Uterus (tissue), 4 donors: Measurements from ENCODE around the gene TCF12. TPM values are rescaled to one million over a fixed set of nuclear protein-coding genes. Genes with fewer than 3 reads are reported as not detected.

ENCODE experiments used
- DNase-seq, 2 donors: peaks; one replicate each; pipeline ENCODE4 v3.0.0-alpha.2; 2019 to 2020
- H3K27ac ChIP-seq, 2 donors: fragments of 200-600 bp; sonication (generic); 1 replicate in 1 of 2; 2 replicates in 1 of 2; pipeline ENCODE4 v1.5.1; 2016 to 2018
- H3K27me3 ChIP-seq, 2 donors: fragments of 200-600 bp; sonication (generic); one replicate each; pipeline ENCODE4 v1.5.1; 2018 to 2019; ENCODE audit warnings: control low read depth in 1 of 2
- H3K36me3 ChIP-seq, 2 donors: fragments of 200-600 bp; sonication (generic); one replicate each; pipeline ENCODE4 v1.5.1; 2019; ENCODE audit warnings: control low read depth in 1 of 2
- H3K4me1 ChIP-seq, 2 donors: fragments of 200-600 bp; sonication (generic); one replicate each; pipeline ENCODE4 v1.5.1; 2018 to 2019; ENCODE audit warnings: control low read depth in 1 of 2
- H3K4me3 ChIP-seq, 2 donors: fragments of 200-600 bp; sonication (generic); 1 replicate in 1 of 2; 2 replicates in 1 of 2; pipeline ENCODE4 v1.5.1; 2018 to 2019; ENCODE audit warnings: mild to moderate bottlenecking in 1 of 2
- H3K9me3 ChIP-seq, 2 donors: fragments of 200-600 bp; sonication (generic); one replicate each; pipeline ENCODE4 v1.5.1; 2019; ENCODE audit warnings: control low read depth in 1 of 2
- POLR2A ChIP-seq, 2 donors: fragments of 450-650 bp; IDR thresholded peaks; one replicate each; pipeline ENCODE4 v1.6.1; 2016; ENCODE audit warnings: antibody characterized with exemption in 2 of 2, mild to moderate bottlenecking in 1 of 2, moderate library complexity in 1 of 2
- intact Hi-C: fragments of 100-400 bp; cut with DNase I; formaldehyde crosslinking; loops from one replicate; pipeline ENCODE4 v1.15.1; 2023; ENCODE audit warnings: low total_unique reads
- total RNA-seq, 4 donors: library from RNA; depleted of rRNA in 3 of 4; stranded (reverse); fragments of >200 nt in 3 of 4; gene quantifications; one replicate each; pipeline versions ENCODE4 v1.1.0 to v1.2.4, GENCODE V29; 2014 to 2023
- TF ChIP-seq, protein P1 (sequence below), 4 experiments: fragments of 200-600 bp in 2 of 4; fragments of 450-650 bp in 2 of 4; sonication (generic) in 2 of 4; IDR thresholded peaks; one replicate each; pipeline ENCODE4 v1.5.1; 2016 to 2019; ENCODE audit warnings: antibody characterized with exemption in 4 of 4, mild to moderate bottlenecking in 2 of 4, moderate library complexity in 1 of 4
- donor health status: DM: yes; HTN: yes; CAD: no.

Gene TCF12
- total RNA-seq, 4 donors from 2014 or later: 109 to 361 (median 196) TPM

DNA sequence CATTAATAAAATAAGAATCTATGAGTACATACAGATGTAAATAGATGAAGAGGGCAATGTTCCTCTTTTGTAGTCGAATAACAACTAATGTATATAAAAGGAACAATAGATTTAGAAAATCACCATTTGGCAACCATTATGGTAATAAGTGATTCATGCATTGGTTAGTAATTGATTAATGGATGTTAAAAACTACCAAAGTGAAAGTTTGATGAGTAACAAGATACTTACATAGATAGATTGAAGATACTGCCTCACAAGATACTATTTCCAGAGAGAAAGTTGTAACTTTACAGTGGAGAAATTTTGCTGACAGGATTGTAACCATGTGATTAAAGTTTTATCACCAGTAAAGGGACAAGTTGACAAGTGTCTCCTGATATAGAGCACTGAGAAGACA lies 55.0 kb downstream of the TCF12 start:
- intact Hi-C loops: no loop called here
- no peaks in the 10 kb centered on the region for H3K9me3 ChIP-seq
- no peak for DNase-seq
- no peak overlapping the region for H3K27ac ChIP-seq
- H3K36me3 ChIP-seq: no peaks in the 10 kb centered on the region
- TF ChIP-seq POLR2A (IDR thresholded peaks at IDR 0.05): no peak
- TF ChIP-seq, protein P1, sequence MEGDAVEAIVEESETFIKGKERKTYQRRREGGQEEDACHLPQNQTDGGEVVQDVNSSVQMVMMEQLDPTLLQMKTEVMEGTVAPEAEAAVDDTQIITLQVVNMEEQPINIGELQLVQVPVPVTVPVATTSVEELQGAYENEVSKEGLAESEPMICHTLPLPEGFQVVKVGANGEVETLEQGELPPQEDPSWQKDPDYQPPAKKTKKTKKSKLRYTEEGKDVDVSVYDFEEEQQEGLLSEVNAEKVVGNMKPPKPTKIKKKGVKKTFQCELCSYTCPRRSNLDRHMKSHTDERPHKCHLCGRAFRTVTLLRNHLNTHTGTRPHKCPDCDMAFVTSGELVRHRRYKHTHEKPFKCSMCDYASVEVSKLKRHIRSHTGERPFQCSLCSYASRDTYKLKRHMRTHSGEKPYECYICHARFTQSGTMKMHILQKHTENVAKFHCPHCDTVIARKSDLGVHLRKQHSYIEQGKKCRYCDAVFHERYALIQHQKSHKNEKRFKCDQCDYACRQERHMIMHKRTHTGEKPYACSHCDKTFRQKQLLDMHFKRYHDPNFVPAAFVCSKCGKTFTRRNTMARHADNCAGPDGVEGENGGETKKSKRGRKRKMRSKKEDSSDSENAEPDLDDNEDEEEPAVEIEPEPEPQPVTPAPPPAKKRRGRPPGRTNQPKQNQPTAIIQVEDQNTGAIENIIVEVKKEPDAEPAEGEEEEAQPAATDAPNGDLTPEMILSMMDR (IDR thresholded peaks at IDR 0.05): no peak
- H3K27me3 ChIP-seq: no peaks in the 10 kb centered on the region
- no peak overlapping the region for H3K4me3 ChIP-seq
- no peaks in the 10 kb centered on the region for H3K4me1 ChIP-seq

DNA sequence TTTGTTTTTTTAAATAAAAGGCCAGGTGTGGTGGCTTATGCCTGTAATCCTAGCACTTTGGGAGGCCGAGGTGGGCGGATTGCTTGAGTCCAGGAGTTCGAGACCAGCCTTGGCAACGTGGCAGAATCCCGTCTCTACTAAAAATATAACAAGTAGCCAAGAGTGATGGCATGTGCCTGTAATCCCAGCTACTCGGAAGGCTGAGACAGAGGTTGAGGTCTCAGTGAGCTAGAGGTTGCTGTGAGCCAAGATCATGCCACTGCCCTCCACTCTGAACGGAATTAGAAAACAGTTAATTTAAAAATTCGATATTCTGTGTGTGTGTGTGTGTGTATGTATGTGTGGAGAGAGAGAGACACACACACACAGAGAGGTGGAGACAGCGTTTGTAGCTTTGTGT lies 58.8 kb downstream of the TCF12 start:
- H3K27me3 ChIP-seq: no peaks in the 10 kb centered on the region
- H3K9me3 ChIP-seq: no peaks in the 10 kb centered on the region
- no peaks in the 10 kb centered on the region for H3K36me3 ChIP-seq
- no peak for DNase-seq
- H3K4me3 ChIP-seq: no peak overlapping the region
- TF ChIP-seq POLR2A (IDR thresholded peaks at IDR 0.05): no peak
- TF ChIP-seq, protein P1 (IDR thresholded peaks at IDR 0.05): no peak
- intact Hi-C loops: no loop called here
- no peak overlapping the region for H3K27ac ChIP-seq
- H3K4me1 ChIP-seq: no peaks in the 10 kb centered on the region

DNA sequence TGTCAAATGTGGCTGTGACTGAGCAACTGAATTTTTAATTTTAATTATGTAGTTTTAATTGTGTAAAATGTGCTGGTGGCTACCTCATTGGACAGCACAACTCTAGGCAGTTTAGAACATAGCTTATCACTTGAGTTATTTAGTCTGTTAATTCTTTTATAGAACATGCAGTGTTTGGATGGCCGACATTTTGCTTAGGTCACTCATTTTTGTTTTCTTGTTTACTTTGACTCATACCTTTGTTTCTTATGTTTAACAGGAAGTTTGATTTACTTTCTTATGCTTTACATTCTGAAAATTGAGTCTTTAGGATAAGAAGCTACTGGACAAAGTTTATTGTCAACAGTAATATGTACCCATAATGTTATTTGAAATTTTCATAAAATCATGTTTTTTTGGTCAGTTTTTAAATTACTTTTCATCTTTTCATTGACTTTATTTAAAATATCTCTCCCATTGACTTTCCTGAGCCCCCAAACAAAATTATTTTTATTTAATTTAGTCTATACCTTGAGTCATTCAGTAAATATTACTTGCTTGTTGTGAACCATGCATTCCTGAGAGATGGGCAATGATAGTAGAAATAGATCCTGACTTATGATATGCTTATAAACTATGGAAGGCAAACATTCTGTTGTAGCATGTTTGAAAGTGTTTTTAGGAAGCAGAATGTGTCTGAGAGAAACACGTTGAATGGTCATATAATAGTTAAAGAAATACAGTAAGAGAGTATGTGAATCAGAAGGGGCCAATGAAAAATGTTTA lies 60.6 kb downstream of the TCF12 start:
- Histone ChIP-seq H3K27me3 (no peaks in the 10 kb centered on the region), H3K27ac (no peak overlapping the region), H3K9me3 (no peaks in the 10 kb centered on the region), H3K4me1 (no peaks in the 10 kb centered on the region), H3K4me3 (no peak overlapping the region), H3K36me3 (no peaks in the 10 kb centered on the region)
- no peak for DNase-seq
- TF ChIP-seq, protein P1 (IDR thresholded peaks at IDR 0.05): no peak
- no peak for TF ChIP-seq POLR2A (IDR thresholded peaks at IDR 0.05)
- intact Hi-C loops: no loop called here

DNA sequence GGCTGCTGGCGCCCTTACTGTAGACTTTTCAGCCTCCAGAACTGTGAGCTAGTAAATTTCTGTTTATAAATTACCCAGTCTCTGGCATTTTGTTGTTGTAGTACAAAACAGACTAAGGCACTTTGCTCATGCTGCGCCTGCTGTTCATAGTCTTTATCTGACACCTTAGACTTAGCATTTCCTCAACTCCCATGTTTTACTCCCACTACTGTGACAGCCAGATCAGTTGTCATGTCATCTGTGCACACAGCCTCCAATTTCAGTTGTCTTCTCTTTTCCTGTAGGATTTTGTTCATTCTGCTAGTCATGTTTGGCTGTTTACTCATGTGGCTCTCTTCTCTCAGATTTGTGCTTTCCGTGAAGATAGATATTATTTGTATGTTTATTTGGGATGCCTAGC lies 62.0 kb downstream of the TCF12 start:
- intact Hi-C loops: no loop called here
- Histone ChIP-seq H3K4me1 (peaks cover 4 to 5% of the 10 kb centered on the region in 2 donors), H3K4me3 (no peak overlapping the region), H3K27me3 (no peaks in the 10 kb centered on the region), H3K9me3 (no peaks in the 10 kb centered on the region), H3K36me3 (no peaks in the 10 kb centered on the region), H3K27ac (no peak overlapping the region)
- no peak for DNase-seq
- TF ChIP-seq, protein P1 (IDR thresholded peaks at IDR 0.05): no peak
- no peak for TF ChIP-seq POLR2A (IDR thresholded peaks at IDR 0.05)

DNA sequence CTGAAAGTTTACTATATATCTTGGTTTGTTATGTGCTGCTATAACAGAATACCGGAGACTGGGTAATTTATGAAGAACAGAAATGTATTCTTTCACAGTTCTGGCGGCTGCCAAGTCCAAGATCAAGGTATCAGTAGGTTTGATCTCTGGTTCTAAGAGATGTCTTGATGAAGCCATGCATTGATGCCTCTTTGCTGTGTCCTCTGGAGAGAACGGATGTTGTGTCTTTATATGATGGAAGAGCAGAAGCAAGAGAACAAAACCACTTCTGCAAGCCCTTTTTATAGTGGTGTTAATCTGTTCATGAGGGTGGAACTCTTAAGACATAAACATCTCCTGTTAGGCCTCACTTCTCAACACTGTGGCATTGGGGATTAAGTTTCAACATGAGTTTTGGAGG lies 62.7 kb downstream of the TCF12 start:
- H3K4me1 ChIP-seq: peaks cover 6 to 8% of the 10 kb centered on the region in 2 donors
- H3K4me3 ChIP-seq: no peak overlapping the region
- no peak overlapping the region for H3K27ac ChIP-seq
- DNase-seq: no peak
- H3K9me3 ChIP-seq: no peaks in the 10 kb centered on the region
- no peaks in the 10 kb centered on the region for H3K36me3 ChIP-seq
- intact Hi-C loops: no loop called here
- no peaks in the 10 kb centered on the region for H3K27me3 ChIP-seq
- TF ChIP-seq, protein P1 (IDR thresholded peaks at IDR 0.05): no peak
- no peak for TF ChIP-seq POLR2A (IDR thresholded peaks at IDR 0.05)
